Transverse colon (tissue), 4 donors: Measurements from ENCODE around the gene NBAS. TPM values are rescaled to one million over a fixed set of nuclear protein-coding genes. Genes with fewer than 3 reads are reported as not detected.

Source experiments
- DNase-seq: peaks from one replicate; pipeline ENCODE4 v3.0.0-alpha.2; 2019
- H3K27ac ChIP-seq, 4 donors: fragments of 200-600 bp; sonication (generic); 2 replicates each; pipeline ENCODE4 v1.5.1; 2016 to 2018; ENCODE audit warnings: inconsistent platforms in 4 of 4
- H3K27me3 ChIP-seq: fragments of 200-600 bp; sonication (generic); 2 replicates; pipeline ENCODE4 v1.5.1; 2017; ENCODE audit warnings: inconsistent platforms
- H3K36me3 ChIP-seq, 4 donors: fragments of 200-600 bp; sonication (generic); 2 replicates each; pipeline ENCODE4 v1.5.1; 2017 to 2019; ENCODE audit warnings: inconsistent platforms in 4 of 4
- H3K4me1 ChIP-seq, 4 donors: fragments of 200-600 bp; sonication (generic); 2 replicates each; pipeline ENCODE4 v1.5.1; 2017 to 2020; ENCODE audit warnings: inconsistent platforms in 4 of 4
- H3K4me3 ChIP-seq, 4 donors: fragments of 200-600 bp; sonication (generic); 1 replicate in 1 of 4; 2 replicates in 3 of 4; pipeline versions ENCODE4 v1.5.1 to v1.6.1; 2017 to 2019; ENCODE audit warnings: inconsistent platforms in 4 of 4
- H3K9me3 ChIP-seq, 2 donors: fragments of 200-600 bp; sonication (generic); 2 replicates each; pipeline ENCODE4 v1.5.1; 2017 to 2019; ENCODE audit warnings: inconsistent platforms in 2 of 2
- EP300 ChIP-seq: sonication (generic); formaldehyde crosslinking; IDR thresholded peaks from one replicate; pipeline ENCODE4 v1.6.1; 2017; ENCODE audit warnings: antibody characterized with exemption, low read depth
- POLR2A ChIP-seq: fragments of 450-650 bp; IDR thresholded peaks from one replicate; pipeline ENCODE4 v1.6.1; 2016; ENCODE audit warnings: antibody characterized with exemption, mild to moderate bottlenecking, moderate library complexity
- POLR2AphosphoS5 ChIP-seq, 3 donors: sonication (generic); formaldehyde crosslinking; IDR thresholded peaks; one replicate each; pipeline ENCODE4 v1.6.1; 2016; ENCODE audit warnings: antibody characterized with exemption in 3 of 3
- WGBS, 2 donors: methylation state at CpG; one replicate each; pipeline ENCODE4 v1.1.5; 2018; ENCODE audit warnings: low coverage in 1 of 2; 5-methylcytosine and 5-hydroxymethylcytosine counted together
- in situ Hi-C, 4 donors: fragments of 200-750 bp; cut with MboI; loops; one replicate each; pipeline versions ENCODE4 v1.15.0 to v1.15.1; 2017; ENCODE audit warnings: low sequenced_read_pairs in 3 of 4, low pct_ligation_motif_present in 1 of 4, low pct_unique_long_range_greater_than_20kb in 1 of 4
- intact Hi-C: fragments of 100-400 bp; cut with DNase I; formaldehyde crosslinking; loops from one replicate; pipeline ENCODE4 v1.15.1; 2023; ENCODE audit warnings: low total_unique reads
- total RNA-seq, 4 donors: library from RNA; depleted of rRNA; stranded (reverse); fragments of >200 nt; gene quantifications; one replicate each; pipeline ENCODE4 v1.1.0, GENCODE V29; 2016
- TF ChIP-seq, protein P1 (sequence below), 5 experiments: fragments of 200-600 bp in 3 of 5; fragments of 450-650 bp in 2 of 5; sonication (generic) in 3 of 5; IDR thresholded peaks; 1 replicate in 2 of 5; 2 replicates in 3 of 5; pipeline ENCODE4 v1.5.1; 2016 to 2017; ENCODE audit warnings: antibody characterized with exemption in 5 of 5, inconsistent platforms in 3 of 5, mild to moderate bottlenecking in 2 of 5, moderate library complexity in 1 of 5

NBAS gene
- total RNA-seq, 4 donors from 2014 or later = 30.6 to 43.2 (median 34.5) TPM

DNA sequence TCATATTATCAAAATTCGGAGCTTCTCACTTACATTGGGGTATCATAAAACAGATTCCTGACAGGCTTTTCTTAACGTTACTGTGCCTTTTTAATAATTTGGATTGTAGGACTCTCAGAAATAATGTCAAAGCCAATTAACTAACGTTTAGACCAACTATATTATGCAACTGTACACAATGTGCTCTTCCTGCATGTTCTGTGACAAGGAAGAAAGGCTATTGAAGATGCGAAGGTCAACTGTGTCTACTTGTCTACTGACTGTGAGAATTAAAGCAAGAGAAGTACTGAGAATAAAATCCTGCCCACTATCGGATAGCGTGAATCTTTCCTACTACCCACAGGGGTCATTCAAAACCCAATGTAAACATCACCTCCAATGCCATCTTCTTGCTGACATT is 393.0 kb downstream of the NBAS start:
- H3K4me3 ChIP-seq = no peak overlapping the region
- H3K27me3 ChIP-seq = no peaks in the 10 kb centered on the region
- H3K27ac ChIP-seq = no peak overlapping the region
- TF ChIP-seq, protein P1, sequence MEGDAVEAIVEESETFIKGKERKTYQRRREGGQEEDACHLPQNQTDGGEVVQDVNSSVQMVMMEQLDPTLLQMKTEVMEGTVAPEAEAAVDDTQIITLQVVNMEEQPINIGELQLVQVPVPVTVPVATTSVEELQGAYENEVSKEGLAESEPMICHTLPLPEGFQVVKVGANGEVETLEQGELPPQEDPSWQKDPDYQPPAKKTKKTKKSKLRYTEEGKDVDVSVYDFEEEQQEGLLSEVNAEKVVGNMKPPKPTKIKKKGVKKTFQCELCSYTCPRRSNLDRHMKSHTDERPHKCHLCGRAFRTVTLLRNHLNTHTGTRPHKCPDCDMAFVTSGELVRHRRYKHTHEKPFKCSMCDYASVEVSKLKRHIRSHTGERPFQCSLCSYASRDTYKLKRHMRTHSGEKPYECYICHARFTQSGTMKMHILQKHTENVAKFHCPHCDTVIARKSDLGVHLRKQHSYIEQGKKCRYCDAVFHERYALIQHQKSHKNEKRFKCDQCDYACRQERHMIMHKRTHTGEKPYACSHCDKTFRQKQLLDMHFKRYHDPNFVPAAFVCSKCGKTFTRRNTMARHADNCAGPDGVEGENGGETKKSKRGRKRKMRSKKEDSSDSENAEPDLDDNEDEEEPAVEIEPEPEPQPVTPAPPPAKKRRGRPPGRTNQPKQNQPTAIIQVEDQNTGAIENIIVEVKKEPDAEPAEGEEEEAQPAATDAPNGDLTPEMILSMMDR (IDR thresholded peaks at IDR 0.05) = no peak
- no peak for TF ChIP-seq EP300
- no peak for TF ChIP-seq POLR2A
- no peak for TF ChIP-seq POLR2AphosphoS5 (IDR thresholded peaks at IDR 0.05)
- H3K9me3 ChIP-seq = no peaks in the 10 kb centered on the region
- in situ Hi-C loops (no loop called here), intact Hi-C loops (no loop called here)
- 87 to 98% methylated on average over 5 to 6 of the region's 6 CpGs for WGBS, 2 donors
- no peaks in the 10 kb centered on the region for H3K36me3 ChIP-seq
- peaks cover 0 to 5% (median 0%) of the 10 kb centered on the region in 4 donors for H3K4me1 ChIP-seq
- no peak for DNase-seq

DNA sequence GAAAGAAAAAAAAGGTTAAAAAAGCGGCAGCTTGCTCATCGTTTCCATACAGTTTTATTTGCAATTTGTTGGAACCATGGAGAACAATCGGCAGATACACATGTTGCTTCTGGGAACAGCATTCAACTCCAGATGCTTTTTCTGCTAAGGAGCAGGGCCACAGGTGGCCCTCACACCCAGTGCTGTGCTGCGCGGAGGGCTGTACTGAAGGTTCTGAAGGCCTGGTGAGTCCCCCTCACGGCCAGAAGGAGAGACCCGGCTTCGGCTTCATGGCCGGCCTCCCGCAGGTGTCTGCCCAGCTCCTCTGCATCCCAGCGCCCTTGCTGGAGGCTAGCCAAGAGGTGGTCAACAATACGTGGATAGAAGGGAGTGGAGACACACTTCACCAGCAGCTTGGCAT is 394.3 kb downstream of the NBAS start:
- in situ Hi-C loops (no loop called here), intact Hi-C loops (no loop called here)
- Histone ChIP-seq H3K27me3 (no peaks in the 10 kb centered on the region), H3K4me1 (peaks cover 0 to 5% (median 0%) of the 10 kb centered on the region in 4 donors), H3K36me3 (no peaks in the 10 kb centered on the region), H3K9me3 (no peaks in the 10 kb centered on the region), H3K4me3 (no peak overlapping the region), H3K27ac (no peak overlapping the region)
- TF ChIP-seq POLR2AphosphoS5 (IDR thresholded peaks at IDR 0.05) (no peak), POLR2A (no peak), EP300 (no peak)
- TF ChIP-seq, protein P1 (IDR thresholded peaks at IDR 0.05) = no peak
- WGBS, 2 donors = 93 to 100% methylated on average over 2 to 12 of the region's 12 CpGs
- DNase-seq = no peak

DNA sequence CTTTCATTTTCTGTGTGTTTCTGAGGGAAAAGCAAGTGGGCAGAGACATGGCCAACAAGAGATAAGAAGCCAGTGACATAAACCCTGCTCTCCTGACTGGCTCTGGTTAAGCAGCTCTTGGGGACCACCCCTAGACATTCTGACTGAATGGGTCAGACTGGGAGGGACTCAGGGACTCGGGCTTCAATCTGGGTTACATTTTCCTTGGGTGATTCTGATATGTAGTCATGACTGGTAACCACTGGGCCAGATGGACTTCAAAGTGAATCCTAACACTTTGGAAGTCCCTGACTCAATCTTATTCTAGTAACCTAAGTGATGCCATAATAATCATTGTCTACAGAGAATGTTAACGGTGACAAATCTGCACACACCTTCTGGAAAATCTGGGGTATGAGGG is 397.8 kb downstream of the NBAS start:
- WGBS, 2 donors = 62 to 100% methylated on average over 1 to 2 of the region's 2 CpGs
- DNase-seq = no peak
- intact Hi-C loops = no loop called here
- in situ Hi-C loops = no loop called here
- no peaks in the 10 kb centered on the region for H3K4me1 ChIP-seq
- no peaks in the 10 kb centered on the region for H3K9me3 ChIP-seq
- H3K27ac ChIP-seq = no peak overlapping the region
- no peak for TF ChIP-seq POLR2A
- no peak for TF ChIP-seq POLR2AphosphoS5 (IDR thresholded peaks at IDR 0.05)
- TF ChIP-seq, protein P1 (IDR thresholded peaks at IDR 0.05) = no peak
- TF ChIP-seq EP300 = no peak
- no peaks in the 10 kb centered on the region for H3K36me3 ChIP-seq
- H3K27me3 ChIP-seq = no peaks in the 10 kb centered on the region
- no peak overlapping the region for H3K4me3 ChIP-seq

DNA sequence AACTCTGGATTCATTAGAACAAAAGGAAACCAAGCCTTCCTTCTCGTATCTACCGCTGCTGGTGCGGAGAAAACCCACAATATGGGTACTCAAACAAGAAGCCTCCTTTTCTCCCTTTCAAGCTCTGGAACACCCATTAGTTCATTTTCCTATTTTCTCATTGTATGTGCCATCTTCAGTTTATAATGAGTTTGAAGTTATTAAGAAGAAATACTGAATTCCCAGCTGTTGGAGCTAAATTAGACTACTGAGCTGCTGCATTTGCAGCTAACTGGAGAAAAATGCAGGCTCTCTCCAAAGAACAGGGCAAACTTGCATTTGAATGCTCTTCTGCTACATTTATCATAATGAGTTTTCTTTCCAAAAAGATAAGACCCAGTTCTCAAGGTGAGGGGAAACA is 398.5 kb downstream of the NBAS start:
- Histone ChIP-seq H3K36me3 (no peaks in the 10 kb centered on the region), H3K27me3 (no peaks in the 10 kb centered on the region), H3K4me3 (no peak overlapping the region), H3K4me1 (no peaks in the 10 kb centered on the region), H3K9me3 (no peaks in the 10 kb centered on the region), H3K27ac (no peak overlapping the region)
- TF ChIP-seq, protein P1 (IDR thresholded peaks at IDR 0.05) = no peak
- TF ChIP-seq POLR2A (no peak), EP300 (no peak), POLR2AphosphoS5 (IDR thresholded peaks at IDR 0.05) (no peak)
- intact Hi-C loops = no loop called here
- WGBS, 2 donors = 94 to 95% methylated on average over 3 of the region's 3 CpGs
- DNase-seq = no peak
- in situ Hi-C loops = no loop called here
